H1 (cell line): Measurements from ENCODE around the gene ATG4D. TPM values are rescaled to one million over a fixed set of nuclear protein-coding genes. Genes with fewer than 3 reads are reported as not detected.

Experiments used
- BRCA1 ChIP-seq: IDR thresholded peaks from 2 replicates; pipeline ENCODE4 v1.6.1; 2012; ENCODE audit warnings: low read depth, low read length, improper control_type of control experiment
- CHD2 ChIP-seq: IDR thresholded peaks from 2 replicates; pipeline ENCODE4 v1.6.1; 2012; ENCODE audit warnings: low read length, improper control_type of control experiment
- CHD7 ChIP-seq: fragments of 300-600 bp; sonication (generic); IDR thresholded peaks from 2 replicates; pipeline ENCODE4 v1.7.1; 2012; ENCODE audit warnings: low read length, moderate library complexity, mild to moderate bottlenecking, inconsistent platforms; ENCODE audit not compliant: insufficient replicate concordance
- CTCF ChIP-seq, 3 experiments: IDR thresholded peaks; 1 replicate in 2 of 3; 2 replicates in 1 of 3; pipeline versions ENCODE4 v1.5.1 to v1.6.1; 2011; ENCODE audit warnings: low read length in 3 of 3, mild to moderate bottlenecking in 3 of 3, inconsistent platforms in 2 of 3, low read depth in 1 of 3, moderate library complexity in 1 of 3; ENCODE audit not compliant: insufficient read depth in 1 of 3; ENCODE audit errors: control extremely low read depth in 1 of 3
- MAFK ChIP-seq: IDR thresholded peaks from 2 replicates; pipeline ENCODE4 v1.6.1; 2012; ENCODE audit warnings: low read depth, mild to moderate bottlenecking, improper control_type of control experiment, low read length
- RFX5 ChIP-seq: IDR thresholded peaks from 2 replicates; pipeline ENCODE4 v1.6.1; 2011; ENCODE audit warnings: low read depth, low read length, improper control_type of control experiment, borderline replicate concordance
- TEAD4 ChIP-seq: IDR thresholded peaks from 2 replicates; pipeline ENCODE4 v1.6.1; 2012; ENCODE audit warnings: low read depth, low read length, inconsistent platforms, mixed read lengths
- polyA plus RNA-seq, 7 experiments: library from polyadenylated mRNA; depleted of rRNA in 3 of 7; stranded (reverse) in 5 of 7; unstranded in 2 of 7; fragments of >200 nt in 5 of 7; fragments of 200-250 nt in 2 of 7; gene quantifications; 1 replicate in 5 of 7; 2 replicates in 1 of 7; 4 replicates in 1 of 7; pipeline versions ENCODE4 v1.2.1 to v1.2.3, GENCODE V29; 2011 to 2013; ENCODE audit warnings: missing spikeins in 2 of 7, mixed read lengths in 2 of 7
- total RNA-seq: library from RNA; stranded (reverse); fragmentation: NEBNext Ultra II Directional; extraction: Animal tissue kit (Norgen Biotek cat#: 25700); gene quantifications from 2 replicates; pipeline ENCODE4 v1.2.1, GENCODE V29; 2021
- TF ChIP-seq, protein P1 (sequence below): IDR thresholded peaks from 2 replicates; pipeline ENCODE4 v1.6.1; 2011; ENCODE audit warnings: low read length, improper control_type of control experiment

Gene ATG4D
- total and polyA plus RNA-seq, 2 of the 8 experiments (the other 6 are each of a cell fraction or from before 2014, with no cell fraction given): 39.6 to 43.7 TPM

DNA sequence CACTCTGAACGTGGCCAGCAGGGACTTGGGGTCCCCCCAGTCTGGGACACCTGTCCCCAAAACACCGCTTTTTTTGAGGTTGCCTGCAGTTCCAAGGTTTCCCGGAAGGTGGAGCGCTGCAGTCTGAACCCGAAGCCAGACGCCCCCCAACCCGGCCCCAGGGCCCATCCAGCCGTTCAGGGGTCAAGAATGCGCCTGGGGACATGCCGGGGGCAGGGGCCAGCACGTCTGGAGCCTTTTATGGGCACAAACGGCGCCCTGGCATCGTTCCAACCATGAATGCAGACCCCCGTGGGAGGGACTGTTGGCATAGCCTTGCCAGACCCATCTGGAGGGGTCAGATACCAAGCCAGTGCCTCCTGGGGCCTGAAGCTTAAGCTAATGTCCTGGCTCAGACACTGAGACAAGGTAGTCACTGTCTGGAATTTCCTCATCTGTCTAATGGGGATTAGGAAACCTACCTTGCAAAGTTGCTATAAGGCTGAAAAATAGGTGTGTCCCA is 33.4 kb upstream of the ATG4D start (continued):
- TF ChIP-seq CHD7 (no peak), RFX5 (no peak), MAFK (no peak), BRCA1 (no peak), TEAD4 (0 out of 2 replicates have a peak, but pooled peaks have one; percentile 36), CHD2 (no peak), CTCF (IDR thresholded peaks at IDR 0.05; ENCODE audit: control extremely low read depth in 1 of 3, insufficient read depth in 1 of 3, low read depth in 1 of 3, low read length in 3 of 3) (peak; percentile 64 to 81 (median 77))
- TF ChIP-seq, protein P1, sequence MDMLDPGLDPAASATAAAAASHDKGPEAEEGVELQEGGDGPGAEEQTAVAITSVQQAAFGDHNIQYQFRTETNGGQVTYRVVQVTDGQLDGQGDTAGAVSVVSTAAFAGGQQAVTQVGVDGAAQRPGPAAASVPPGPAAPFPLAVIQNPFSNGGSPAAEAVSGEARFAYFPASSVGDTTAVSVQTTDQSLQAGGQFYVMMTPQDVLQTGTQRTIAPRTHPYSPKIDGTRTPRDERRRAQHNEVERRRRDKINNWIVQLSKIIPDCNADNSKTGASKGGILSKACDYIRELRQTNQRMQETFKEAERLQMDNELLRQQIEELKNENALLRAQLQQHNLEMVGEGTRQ: no peak
